ENCODE results near the gene GSX2. TPM values are rescaled to one million over a fixed set of nuclear protein-coding genes. Genes with fewer than 3 reads are reported as not detected.

The GSX2 gene
- total RNA-seq, 1 donor from 2014 or later = not detected

GRCh38 chr4:54063737-54064316, 36.1 kb upstream of the GSX2 start:
- Mint-ChIP-seq H3K4me3 (peak overlapping the region; percentile 93), H3K27ac (peak overlapping the region; percentile 96), H3K9me3 (no peaks in the 10 kb centered on the region), H3K4me1 (peaks cover 41% of the 10 kb centered on the region), H3K36me3 (no peaks in the 10 kb centered on the region), H3K27me3 (ENCODE audit: low read depth) (no peaks in the 10 kb centered on the region)
- DNase-seq (ENCODE audit: low spot score in 2 of 2, unreplicated experiment in 2 of 2) = peak in 1 of 2 experiments; percentile 23
- TF ChIP-seq, protein P1, sequence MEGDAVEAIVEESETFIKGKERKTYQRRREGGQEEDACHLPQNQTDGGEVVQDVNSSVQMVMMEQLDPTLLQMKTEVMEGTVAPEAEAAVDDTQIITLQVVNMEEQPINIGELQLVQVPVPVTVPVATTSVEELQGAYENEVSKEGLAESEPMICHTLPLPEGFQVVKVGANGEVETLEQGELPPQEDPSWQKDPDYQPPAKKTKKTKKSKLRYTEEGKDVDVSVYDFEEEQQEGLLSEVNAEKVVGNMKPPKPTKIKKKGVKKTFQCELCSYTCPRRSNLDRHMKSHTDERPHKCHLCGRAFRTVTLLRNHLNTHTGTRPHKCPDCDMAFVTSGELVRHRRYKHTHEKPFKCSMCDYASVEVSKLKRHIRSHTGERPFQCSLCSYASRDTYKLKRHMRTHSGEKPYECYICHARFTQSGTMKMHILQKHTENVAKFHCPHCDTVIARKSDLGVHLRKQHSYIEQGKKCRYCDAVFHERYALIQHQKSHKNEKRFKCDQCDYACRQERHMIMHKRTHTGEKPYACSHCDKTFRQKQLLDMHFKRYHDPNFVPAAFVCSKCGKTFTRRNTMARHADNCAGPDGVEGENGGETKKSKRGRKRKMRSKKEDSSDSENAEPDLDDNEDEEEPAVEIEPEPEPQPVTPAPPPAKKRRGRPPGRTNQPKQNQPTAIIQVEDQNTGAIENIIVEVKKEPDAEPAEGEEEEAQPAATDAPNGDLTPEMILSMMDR (IDR thresholded peaks at IDR 0.05; ENCODE audit: unreplicated experiment) = no peak

DNA sequence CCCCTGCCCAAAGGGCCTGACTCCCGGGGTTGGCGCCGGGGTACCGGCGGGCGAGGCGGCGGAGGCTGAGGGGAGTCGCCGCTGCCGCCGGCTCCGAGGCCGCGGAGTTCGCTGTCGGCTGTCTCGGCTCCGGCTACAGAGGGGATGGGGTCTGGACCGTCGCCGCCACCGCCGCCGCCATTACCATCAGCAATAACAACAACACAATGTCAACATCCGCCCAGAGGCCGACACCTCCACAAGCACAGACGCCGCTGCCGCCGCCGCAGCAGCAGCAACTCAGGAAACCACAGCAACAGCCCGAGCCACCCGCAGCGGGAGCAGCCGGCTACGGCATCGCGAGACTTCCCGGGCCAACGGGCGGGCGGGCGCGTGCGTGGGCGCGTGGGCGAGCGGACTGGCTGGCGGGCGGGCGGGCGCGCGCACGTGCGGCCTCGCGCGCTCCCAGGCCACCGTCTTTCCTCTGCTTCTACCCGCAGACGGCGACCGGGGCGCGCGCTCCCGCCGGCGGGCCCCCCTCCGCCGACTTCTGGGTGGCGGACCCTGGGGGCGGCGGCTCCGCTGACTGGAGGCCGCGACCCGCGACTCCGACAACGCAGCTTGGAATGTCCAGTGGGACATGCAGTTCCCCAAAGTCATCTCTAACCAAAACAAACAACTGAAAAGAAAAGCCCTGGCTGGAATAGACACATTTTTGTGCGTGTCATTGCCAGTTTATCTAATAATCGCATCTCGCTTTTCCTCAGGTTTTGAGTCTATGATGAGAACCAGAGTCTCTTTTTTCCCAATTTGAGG, 35.4 kb upstream of the GSX2 start, which contains the start of gene CHIC2:
TSS of gene CHIC2 (minus strand) at position 289 of the 795 bp plus-strand sequence. CDS start 305 bp downstream, outside the sequence.
- TF ChIP-seq, protein P1 (IDR thresholded peaks at IDR 0.05; ENCODE audit: unreplicated experiment) = no peak
- Mint-ChIP-seq H3K4me1 (peaks cover 41% of the 10 kb centered on the region), H3K27me3 (ENCODE audit: low read depth) (no peaks in the 10 kb centered on the region), H3K36me3 (no peaks in the 10 kb centered on the region), H3K4me3 (peak within 1 kb of the TSS; percentile 93), H3K9me3 (no peaks in the 10 kb centered on the region), H3K27ac (peak within 1 kb of the TSS; percentile 96)
- peak; percentile 90 to 96 for DNase-seq (ENCODE audit: low spot score in 2 of 2, unreplicated experiment in 2 of 2)

- Mint-ChIP-seq H3K4me3 (peak overlapping the region; percentile 77), H3K27me3 (ENCODE audit: low read depth) (no peaks in the 10 kb centered on the region), H3K27ac (peak overlapping the region; percentile 79), H3K36me3 (no peaks in the 10 kb centered on the region), H3K4me1 (peaks cover 35% of the 10 kb centered on the region), H3K9me3 (no peaks in the 10 kb centered on the region)
- TF ChIP-seq, protein P1 (IDR thresholded peaks at IDR 0.05; ENCODE audit: unreplicated experiment) = no peak
- DNase-seq (ENCODE audit: low spot score in 2 of 2, unreplicated experiment in 2 of 2) = no peak
These were observed 34.5 kb upstream of the GSX2 start for GRCh38 chr4:54065282-54066087.

DNA sequence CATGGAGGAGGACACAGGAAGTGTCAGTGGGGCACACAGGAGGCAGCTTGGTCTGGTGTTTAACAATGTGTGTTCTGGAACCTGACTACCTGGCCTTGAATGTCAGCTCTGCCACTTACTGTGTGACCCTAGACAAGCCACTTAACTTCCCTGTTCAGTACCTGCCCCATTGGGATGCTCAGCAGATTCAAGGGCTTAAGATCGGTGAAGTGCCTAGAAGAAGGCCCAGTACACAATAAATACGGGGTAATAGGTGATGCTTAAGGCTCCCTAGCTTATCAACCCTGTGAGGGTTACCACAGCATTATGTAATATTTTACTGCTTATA, 33.9 kb upstream of the GSX2 start:
- Mint-ChIP-seq H3K4me1 (peaks cover 32% of the 10 kb centered on the region), H3K27me3 (ENCODE audit: low read depth) (no peaks in the 10 kb centered on the region), H3K9me3 (no peaks in the 10 kb centered on the region), H3K27ac (no peak overlapping the region), H3K36me3 (no peaks in the 10 kb centered on the region), H3K4me3 (no peak overlapping the region)
- TF ChIP-seq, protein P1 (IDR thresholded peaks at IDR 0.05; ENCODE audit: unreplicated experiment) = no peak
- DNase-seq (ENCODE audit: low spot score in 2 of 2, unreplicated experiment in 2 of 2) = no peak

- Mint-ChIP-seq H3K9me3 (no peaks in the 10 kb centered on the region), H3K36me3 (no peaks in the 10 kb centered on the region), H3K27me3 (ENCODE audit: low read depth) (no peaks in the 10 kb centered on the region), H3K4me1 (peaks cover 26% of the 10 kb centered on the region), H3K4me3 (no peak overlapping the region), H3K27ac (peak overlapping the region; percentile 8)
- TF ChIP-seq, protein P1 (IDR thresholded peaks at IDR 0.05; ENCODE audit: unreplicated experiment) = no peak
- no peak for DNase-seq (ENCODE audit: low spot score in 2 of 2, unreplicated experiment in 2 of 2)
These were observed 33.2 kb upstream of the GSX2 start for GRCh38 chr4:54066718-54067129.

Measured in mesothelial cell of epicardium (in vitro differentiated cells).